Measurements from ENCODE around the gene MARVELD1.

MARVELD1 gene

DNA sequence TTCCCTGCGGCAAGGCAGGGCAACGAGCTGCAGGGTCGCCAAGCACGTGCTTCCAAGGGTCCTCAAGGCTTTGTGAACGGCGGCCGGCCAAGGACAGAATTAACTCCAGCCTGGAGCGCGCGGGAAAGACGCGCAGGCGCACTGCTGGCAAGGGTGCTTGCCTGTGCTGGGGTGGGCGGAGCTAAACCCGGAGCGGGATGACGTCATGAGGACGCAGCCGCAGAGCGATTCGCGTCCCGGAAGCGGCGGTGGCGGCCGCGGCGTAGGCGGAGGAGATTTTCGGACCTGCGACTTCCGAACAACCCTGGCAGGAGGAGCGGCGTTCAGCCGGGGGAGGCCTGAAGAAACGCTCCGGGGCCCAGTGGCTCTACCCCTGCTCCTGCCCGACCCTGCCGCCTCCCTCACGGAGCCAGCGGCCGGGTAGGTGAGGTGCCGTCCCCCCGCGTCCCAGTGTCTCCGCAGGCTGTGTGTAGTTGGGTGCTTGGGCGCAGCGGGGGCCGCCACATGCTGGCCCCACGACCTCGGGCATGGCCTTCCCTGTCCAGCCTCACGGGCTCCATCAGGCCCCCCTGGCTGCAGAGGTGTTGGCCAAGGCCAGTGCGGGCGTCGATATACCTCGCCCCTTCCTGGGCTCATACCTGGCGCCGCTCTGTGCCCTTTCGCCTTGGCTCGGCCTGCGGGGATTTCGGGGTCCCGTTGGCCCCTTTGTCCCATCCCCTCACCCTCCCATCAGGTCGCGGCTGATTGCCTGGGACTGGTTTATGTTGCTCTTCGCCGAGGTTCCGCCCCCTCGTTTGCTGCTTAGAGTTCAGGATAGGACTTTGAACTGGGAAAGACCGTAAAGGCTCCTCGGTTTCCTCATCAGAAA, 23.6 kb downstream of the MARVELD1 start, which contains the start of gene ZFYVE27:
Gene ZFYVE27, plus strand, starts transcription at position 227 of the 868 bp plus-strand sequence. CDS start 1,350 bp downstream, outside the sequence.
- Histone ChIP-seq H3K36me3 (ENCODE audit: control insufficient read depth, insufficient read depth, low read length) (peaks cover under 1% of the 10 kb centered on the region), H3K4me3 (replicated peaks; ENCODE audit: low read depth, low read length) (peak within 1 kb of the TSS; percentile 91), H3K27me3 (replicated peaks; ENCODE audit: control insufficient read depth, insufficient read depth, low read length) (no peaks in the 10 kb centered on the region)
- no peak for TF ChIP-seq CTCF (IDR thresholded peaks at IDR 0.05; ENCODE audit: insufficient read depth, low read length, poor library complexity, severe bottlenecking)
- DNase-seq (ENCODE audit: extremely low read depth, insufficient read length): peak; percentile 98

DNA sequence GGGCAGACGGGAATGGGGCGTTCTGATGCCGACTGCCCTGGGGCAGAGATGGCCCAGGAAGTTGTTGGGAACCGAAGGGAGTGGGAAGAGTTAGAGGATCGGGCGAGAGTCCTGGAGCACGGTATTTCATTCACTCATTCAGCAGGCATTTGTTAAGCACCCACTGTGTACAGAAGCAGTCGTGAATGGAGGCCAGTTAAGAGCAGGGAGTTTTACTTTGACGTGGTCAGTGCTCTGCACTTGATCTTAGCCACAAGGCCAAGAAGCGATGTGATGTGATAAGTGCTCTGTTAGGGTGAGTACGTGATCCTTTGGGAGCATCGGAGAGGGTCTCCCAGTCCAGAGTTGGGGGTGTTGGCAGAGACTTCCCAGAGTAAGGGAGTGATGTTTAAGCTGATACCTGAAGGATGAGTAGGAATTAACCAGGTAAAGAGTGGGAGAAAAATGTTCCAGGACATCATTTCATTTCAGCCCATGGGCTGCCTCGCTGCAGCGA, 24.3 kb downstream of the MARVELD1 start:
- no peak for TF ChIP-seq CTCF (IDR thresholded peaks at IDR 0.05; ENCODE audit: insufficient read depth, low read length, poor library complexity, severe bottlenecking)
- no peak for DNase-seq (ENCODE audit: extremely low read depth, insufficient read length)

GRCh38 chr10:97738616-97739015, 25.1 kb downstream of the MARVELD1 start:
- Histone ChIP-seq H3K4me3 (replicated peaks; ENCODE audit: low read depth, low read length) (no peak overlapping the region; the same call in 1 of the 2 replicates), H3K27me3 (replicated peaks; ENCODE audit: control insufficient read depth, insufficient read depth, low read length) (no peaks in the 10 kb centered on the region), H3K36me3 (ENCODE audit: control insufficient read depth, insufficient read depth, low read length) (peaks cover 12% of the 10 kb centered on the region)
- DNase-seq (ENCODE audit: extremely low read depth, insufficient read length): no peak
- TF ChIP-seq CTCF (IDR thresholded peaks at IDR 0.05; ENCODE audit: insufficient read depth, low read length, poor library complexity, severe bottlenecking): no peak

More for the DNA sequence above, 24.3 kb downstream of the MARVELD1 start:
- peak overlapping the region; percentile 91 for H3K4me3 ChIP-seq (replicated peaks; ENCODE audit: low read depth, low read length)
- H3K36me3 ChIP-seq (ENCODE audit: control insufficient read depth, insufficient read depth, low read length): peaks cover 4% of the 10 kb centered on the region
- H3K27me3 ChIP-seq (replicated peaks; ENCODE audit: control insufficient read depth, insufficient read depth, low read length): no peaks in the 10 kb centered on the region

GRCh38 chr10:97740613-97741012, 27.1 kb downstream of the MARVELD1 start:
- Histone ChIP-seq H3K4me3 (replicated peaks; ENCODE audit: low read depth, low read length) (no peak overlapping the region), H3K27me3 (replicated peaks; ENCODE audit: control insufficient read depth, insufficient read depth, low read length) (no peaks in the 10 kb centered on the region), H3K36me3 (ENCODE audit: control insufficient read depth, insufficient read depth, low read length) (peaks cover 17% of the 10 kb centered on the region)

DNA sequence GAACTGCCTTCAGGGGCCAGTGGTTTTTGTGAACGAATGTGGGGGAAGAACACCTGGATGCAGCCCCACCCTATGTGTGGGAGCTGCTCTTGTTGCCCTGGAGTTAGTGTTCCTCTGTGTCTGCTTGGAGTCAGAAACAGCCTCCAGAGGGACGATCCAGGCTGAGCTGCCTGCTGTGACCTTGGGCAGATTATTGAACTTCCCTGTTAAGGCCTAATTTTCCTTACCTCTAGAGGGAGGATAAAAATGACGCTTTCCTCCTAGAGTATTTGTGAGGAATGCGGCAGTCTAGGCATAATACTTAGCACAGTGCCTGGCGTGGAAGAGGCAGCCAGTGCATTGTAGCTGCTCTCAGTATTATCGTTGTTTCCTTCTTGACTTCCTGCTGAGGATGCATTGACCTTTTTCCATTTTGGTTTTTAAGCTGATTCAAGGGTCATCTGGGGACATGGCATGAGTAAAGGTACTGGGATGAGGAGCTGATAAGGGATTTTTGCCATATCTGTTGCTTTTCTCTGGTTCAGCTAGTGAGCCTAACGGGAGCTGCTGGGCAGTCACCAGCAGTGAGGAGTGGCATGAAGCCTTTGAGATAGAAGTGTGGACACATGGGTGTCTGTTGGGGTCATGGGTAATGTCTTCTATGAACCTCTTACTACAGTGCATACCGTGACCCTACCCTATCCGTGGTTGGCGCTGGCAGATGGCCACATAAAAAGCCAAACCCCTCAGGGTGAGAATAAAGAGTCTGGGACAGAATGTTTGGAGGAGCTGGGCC, 29.8 kb downstream of the MARVELD1 start:
- Histone ChIP-seq H3K4me3 (replicated peaks; ENCODE audit: low read depth, low read length) (no peak overlapping the region), H3K36me3 (ENCODE audit: control insufficient read depth, insufficient read depth, low read length) (peaks cover 27% of the 10 kb centered on the region), H3K27me3 (replicated peaks; ENCODE audit: control insufficient read depth, insufficient read depth, low read length) (no peaks in the 10 kb centered on the region)
- TF ChIP-seq CTCF (IDR thresholded peaks at IDR 0.05; ENCODE audit: insufficient read depth, low read length, poor library complexity, severe bottlenecking): no peak
- DNase-seq (ENCODE audit: extremely low read depth, insufficient read length): no peak

More at GRCh38 chr10:97740613-97741012, 27.1 kb downstream of the MARVELD1 start:
- TF ChIP-seq CTCF (IDR thresholded peaks at IDR 0.05; ENCODE audit: insufficient read depth, low read length, poor library complexity, severe bottlenecking): no peak
- no peak for DNase-seq (ENCODE audit: extremely low read depth, insufficient read length)
